ENCODE data around the gene GABRR1. TPM values are rescaled to one million over a fixed set of nuclear protein-coding genes. Genes with fewer than 3 reads are reported as not detected.

Gene GABRR1
- total RNA-seq, 1 donor from 2014 or later = not detected

DNA sequence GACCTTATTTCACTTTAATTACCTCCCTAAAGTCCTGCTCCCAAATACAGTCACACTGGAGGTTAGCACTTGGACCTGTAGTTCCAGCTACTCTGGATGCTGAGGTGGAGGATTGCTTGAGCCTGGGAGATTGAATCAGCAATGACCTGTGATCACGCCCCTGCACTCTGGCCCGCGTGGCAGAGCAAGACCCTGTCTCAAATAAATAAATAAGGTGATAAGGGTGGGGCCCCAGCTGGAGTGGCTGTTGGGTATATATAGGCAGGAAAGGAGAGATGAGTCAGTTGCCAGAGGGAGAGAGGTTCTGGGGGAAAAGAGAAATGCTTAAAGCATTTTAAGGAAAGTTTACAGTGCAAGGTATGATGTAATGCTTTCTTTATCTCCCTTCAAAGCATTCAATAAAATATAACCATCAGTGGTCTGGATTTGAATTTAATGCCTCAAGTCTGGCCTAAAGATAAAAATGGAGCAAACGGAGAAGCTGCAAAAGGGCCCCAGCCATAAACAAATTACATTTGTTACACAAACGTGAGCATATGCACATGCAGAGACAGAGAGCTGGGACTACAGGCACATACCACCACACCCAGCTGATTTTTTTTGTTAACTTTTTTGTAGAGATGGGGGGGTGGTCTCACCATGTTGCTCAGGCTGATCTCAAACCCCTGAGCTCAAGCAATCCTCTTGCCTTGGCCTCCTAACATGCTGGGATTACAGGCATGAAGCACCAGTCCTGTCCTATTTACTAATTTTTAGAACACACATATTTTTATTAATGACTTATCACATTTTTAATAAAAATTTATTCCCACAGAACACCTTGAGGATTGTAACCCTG, 77.4 kb downstream of the GABRR1 start:
- no peak overlapping the region for H3K4me3 Mint-ChIP-seq

DNA sequence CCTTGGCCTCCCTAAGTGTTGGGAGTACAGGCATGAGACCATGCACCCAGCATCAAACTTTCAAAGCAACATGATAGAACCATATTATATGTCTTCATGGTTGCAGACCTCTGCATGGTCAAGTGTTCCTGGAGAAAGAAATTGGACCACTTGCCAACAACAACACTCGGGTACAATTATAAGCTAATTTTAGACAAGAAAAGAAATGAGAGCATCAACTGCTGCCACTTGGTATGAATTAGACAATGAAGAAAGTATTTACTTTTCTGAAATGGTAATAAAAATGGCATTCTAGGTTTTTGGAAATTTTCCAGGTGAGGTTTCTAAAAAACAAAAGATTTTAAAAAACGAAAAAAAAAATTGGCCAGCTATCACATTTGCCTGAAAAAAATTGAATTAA, 79.0 kb downstream of the GABRR1 start:
- Mint-ChIP-seq H3K9me3 (peaks cover 14% of the 10 kb centered on the region), H3K36me3 (peaks cover 4% of the 10 kb centered on the region), H3K4me1 (peaks cover 17% of the 10 kb centered on the region), H3K27ac (no peak overlapping the region), H3K4me3 (no peak overlapping the region), H3K27me3 (ENCODE audit: low read depth) (peaks cover 2% of the 10 kb centered on the region)
- TF ChIP-seq, protein P1, sequence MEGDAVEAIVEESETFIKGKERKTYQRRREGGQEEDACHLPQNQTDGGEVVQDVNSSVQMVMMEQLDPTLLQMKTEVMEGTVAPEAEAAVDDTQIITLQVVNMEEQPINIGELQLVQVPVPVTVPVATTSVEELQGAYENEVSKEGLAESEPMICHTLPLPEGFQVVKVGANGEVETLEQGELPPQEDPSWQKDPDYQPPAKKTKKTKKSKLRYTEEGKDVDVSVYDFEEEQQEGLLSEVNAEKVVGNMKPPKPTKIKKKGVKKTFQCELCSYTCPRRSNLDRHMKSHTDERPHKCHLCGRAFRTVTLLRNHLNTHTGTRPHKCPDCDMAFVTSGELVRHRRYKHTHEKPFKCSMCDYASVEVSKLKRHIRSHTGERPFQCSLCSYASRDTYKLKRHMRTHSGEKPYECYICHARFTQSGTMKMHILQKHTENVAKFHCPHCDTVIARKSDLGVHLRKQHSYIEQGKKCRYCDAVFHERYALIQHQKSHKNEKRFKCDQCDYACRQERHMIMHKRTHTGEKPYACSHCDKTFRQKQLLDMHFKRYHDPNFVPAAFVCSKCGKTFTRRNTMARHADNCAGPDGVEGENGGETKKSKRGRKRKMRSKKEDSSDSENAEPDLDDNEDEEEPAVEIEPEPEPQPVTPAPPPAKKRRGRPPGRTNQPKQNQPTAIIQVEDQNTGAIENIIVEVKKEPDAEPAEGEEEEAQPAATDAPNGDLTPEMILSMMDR (IDR thresholded peaks at IDR 0.05; ENCODE audit: unreplicated experiment) = no peak
- no peak for DNase-seq (ENCODE audit: low spot score in 2 of 2, unreplicated experiment in 2 of 2)

More for the DNA sequence above, 77.4 kb downstream of the GABRR1 start:
- peaks cover 30% of the 10 kb centered on the region for H3K4me1 Mint-ChIP-seq
- H3K27me3 Mint-ChIP-seq (ENCODE audit: low read depth) = no peaks in the 10 kb centered on the region
- DNase-seq (ENCODE audit: low spot score in 2 of 2, unreplicated experiment in 2 of 2) = no peak
- H3K27ac Mint-ChIP-seq = peak overlapping the region; percentile 77
- H3K9me3 Mint-ChIP-seq = peaks cover 2% of the 10 kb centered on the region
- no peaks in the 10 kb centered on the region for H3K36me3 Mint-ChIP-seq
- TF ChIP-seq, protein P1 (IDR thresholded peaks at IDR 0.05; ENCODE audit: unreplicated experiment) = no peak

GRCh38 chr6:89134723-89135122, 82.4 kb downstream of the GABRR1 start:
- Mint-ChIP-seq H3K36me3 (peaks cover 9% of the 10 kb centered on the region), H3K9me3 (peaks cover 14% of the 10 kb centered on the region), H3K27me3 (ENCODE audit: low read depth) (peaks cover 2% of the 10 kb centered on the region), H3K4me3 (no peak overlapping the region), H3K4me1 (peaks cover 8% of the 10 kb centered on the region), H3K27ac (no peak overlapping the region)
- TF ChIP-seq, protein P1 (IDR thresholded peaks at IDR 0.05; ENCODE audit: unreplicated experiment) = no peak
- DNase-seq (ENCODE audit: low spot score in 2 of 2, unreplicated experiment in 2 of 2) = no peak

- peaks cover under 1% of the 10 kb centered on the region for H3K4me1 Mint-ChIP-seq
- H3K27ac Mint-ChIP-seq = no peak overlapping the region
- TF ChIP-seq, protein P1 (IDR thresholded peaks at IDR 0.05; ENCODE audit: unreplicated experiment) = no peak
- H3K9me3 Mint-ChIP-seq = peaks cover 16% of the 10 kb centered on the region
- peaks cover 11% of the 10 kb centered on the region for H3K36me3 Mint-ChIP-seq
- no peak for DNase-seq (ENCODE audit: low spot score in 2 of 2, unreplicated experiment in 2 of 2)
- H3K27me3 Mint-ChIP-seq (ENCODE audit: low read depth) = peaks cover 2% of the 10 kb centered on the region
- no peak overlapping the region for H3K4me3 Mint-ChIP-seq
Measured at GRCh38 chr6:89133981-89134380, 83.2 kb downstream of the GABRR1 start.

- H3K27me3 Mint-ChIP-seq (ENCODE audit: low read depth) = peaks cover 2% of the 10 kb centered on the region
- peaks cover 24% of the 10 kb centered on the region for H3K9me3 Mint-ChIP-seq
- DNase-seq (ENCODE audit: low spot score in 2 of 2, unreplicated experiment in 2 of 2) = no peak
- no peak overlapping the region for H3K27ac Mint-ChIP-seq
- H3K4me3 Mint-ChIP-seq = no peak overlapping the region
- no peaks in the 10 kb centered on the region for H3K4me1 Mint-ChIP-seq
- H3K36me3 Mint-ChIP-seq = peaks cover 17% of the 10 kb centered on the region
- TF ChIP-seq, protein P1 (IDR thresholded peaks at IDR 0.05; ENCODE audit: unreplicated experiment) = no peak
Measured at GRCh38 chr6:89132057-89132456, 85.1 kb downstream of the GABRR1 start.
